IMR-90 (cell line): Measurements from ENCODE around the gene DISC1. TPM values are rescaled to one million over a fixed set of nuclear protein-coding genes. Genes with fewer than 3 reads are reported as not detected.

ENCODE experiments used
- ATAC-seq: fragments of 200-7000 bp; cut with Tn5 transposase; 2 replicates; pipeline ENCODE4 v1.9.1; 2020; ENCODE audit warnings: low read depth, mild to moderate bottlenecking, moderate library complexity
- BruUV-seq: library from RNA; stranded (reverse); fragments of 400-500 nt; replicated peaks from 2 replicates; lab custom pipeline; 2021; lab: Mats Ljungman, UMichigan
- CTCF ChIA-PET: fragments of 300-600 bp; formaldehyde crosslinking; extraction: SDS; loops from one replicate; lab custom pipeline; 2021; ENCODE audit warnings: antibody characterized with exemption; lab: Yijun Ruan, JAX
- POLR2A ChIA-PET: fragments of 300-600 bp; sonication (Branson Sonifier 250); formaldehyde crosslinking; loops from one replicate; lab custom pipeline; 2022; ENCODE audit warnings: antibody characterized with exemption; ENCODE audit not compliant: unreplicated experiment; lab: Charles Lee
- DNase-seq: peaks from one replicate; pipeline ENCODE4 v3.0.0; 2013
- H2AFZ ChIP-seq: replicated peaks from 2 replicates; pipeline ENCODE3; 2013; ENCODE audit warnings: low read length, mild to moderate bottlenecking; ENCODE audit not compliant: poor library complexity
- H2AK5ac ChIP-seq: 2 replicates; pipeline ENCODE4 v1.6.1; 2013; ENCODE audit warnings: low read depth, low read length, inconsistent platforms
- H2AK9ac ChIP-seq: replicated peaks from 2 replicates; pipeline ENCODE3; 2013; ENCODE audit warnings: mild to moderate bottlenecking, low read depth, low read length, moderate library complexity; ENCODE audit not compliant: poor library complexity
- H2BK120ac ChIP-seq: 2 replicates; pipeline ENCODE4 v1.6.1; 2013; ENCODE audit warnings: low read depth, low read length, inconsistent platforms
- H2BK15ac ChIP-seq: 3 replicates; pipeline ENCODE4 v1.6.1; 2013; ENCODE audit warnings: low read depth, low read length, inconsistent platforms
- H2BK20ac ChIP-seq: 2 replicates; pipeline ENCODE4 v1.6.1; 2013; ENCODE audit warnings: low read depth, mild to moderate bottlenecking, inconsistent platforms, low read length, moderate library complexity
- H2BK5ac ChIP-seq: 2 replicates; pipeline ENCODE4 v1.6.1; 2013; ENCODE audit warnings: mild to moderate bottlenecking, low read depth, low read length, inconsistent platforms; ENCODE audit not compliant: poor library complexity, severe bottlenecking
- H3K14ac ChIP-seq: replicated peaks from 2 replicates; pipeline ENCODE4 v1.6.1; 2013; ENCODE audit warnings: low read depth, low read length, inconsistent platforms
- H3K18ac ChIP-seq: 2 replicates; pipeline ENCODE4 v1.6.1; 2013; ENCODE audit warnings: low read depth, low read length, control low read depth
- H3K23ac ChIP-seq: 2 replicates; pipeline ENCODE4 v1.6.1; 2013; ENCODE audit warnings: low read depth, low read length, inconsistent platforms
- H3K27ac ChIP-seq: 2 replicates; pipeline ENCODE4 v1.5.1; 2013; ENCODE audit warnings: mild to moderate bottlenecking, control low read depth, low read length; ENCODE audit not compliant: insufficient read depth
- H3K27me3 ChIP-seq: 2 replicates; pipeline ENCODE4 v1.6.1; 2013; ENCODE audit warnings: low read length; ENCODE audit not compliant: control insufficient read depth, insufficient read depth
- H3K36me3 ChIP-seq: 2 replicates; pipeline ENCODE4 v1.6.1; 2013; ENCODE audit warnings: low read length, mixed read lengths; ENCODE audit not compliant: control insufficient read depth, insufficient read depth
- H3K4ac ChIP-seq: 2 replicates; pipeline ENCODE4 v1.6.1; 2013; ENCODE audit warnings: low read depth, low read length, inconsistent platforms
- H3K4me1 ChIP-seq: 2 replicates; pipeline ENCODE4 v1.6.1; 2013; ENCODE audit warnings: low read length, mixed read lengths; ENCODE audit not compliant: control insufficient read depth, insufficient read depth
- H3K4me2 ChIP-seq: 2 replicates; pipeline ENCODE4 v1.6.1; 2013; ENCODE audit warnings: low read depth, mild to moderate bottlenecking, control low read depth, low read length, moderate library complexity
- H3K4me3 ChIP-seq: 2 replicates; pipeline ENCODE4 v1.5.1; 2013; ENCODE audit warnings: low read depth, mild to moderate bottlenecking, control low read depth, low read length, moderate library complexity; ENCODE audit not compliant: insufficient read depth
- H3K56ac ChIP-seq: 2 replicates; pipeline ENCODE4 v1.6.1; 2013; ENCODE audit warnings: low read length, inconsistent platforms; ENCODE audit not compliant: insufficient read depth; ENCODE audit errors: extremely low read depth
- H3K79me1 ChIP-seq, 2 experiments: 2 replicates each; pipeline ENCODE4 v1.6.1; 2013; ENCODE audit warnings: low read length in 2 of 2, inconsistent platforms in 1 of 2, low read depth in 1 of 2
- H3K9ac ChIP-seq: 2 replicates; pipeline ENCODE4 v1.6.1; 2013; ENCODE audit warnings: low read depth, low read length, control low read depth
- H3K9me1 ChIP-seq: 2 replicates; pipeline ENCODE4 v1.6.1; 2013; ENCODE audit warnings: low read length, inconsistent platforms; ENCODE audit not compliant: insufficient read depth
- H3K9me3 ChIP-seq: 2 replicates; pipeline ENCODE4 v1.6.1; 2013; ENCODE audit warnings: low read length; ENCODE audit not compliant: control insufficient read depth, insufficient read depth
- H4K20me1 ChIP-seq: 2 replicates; pipeline ENCODE4 v1.6.1; 2013; ENCODE audit warnings: low read length, inconsistent platforms; ENCODE audit not compliant: insufficient read depth
- H4K5ac ChIP-seq: 2 replicates; pipeline ENCODE4 v1.6.1; 2013; ENCODE audit warnings: mild to moderate bottlenecking, low read depth, low read length, control low read depth
- H4K8ac ChIP-seq, 2 experiments: 2 replicates each; pipeline ENCODE4 v1.6.1; 2013; ENCODE audit warnings: low read depth in 2 of 2, low read length in 2 of 2, control low read depth in 1 of 2, inconsistent platforms in 1 of 2
- H4K91ac ChIP-seq: 2 replicates; pipeline ENCODE4 v1.6.1; 2013; ENCODE audit warnings: low read depth, low read length, inconsistent platforms; ENCODE audit not compliant: insufficient read depth
- CEBPB ChIP-seq: IDR thresholded peaks from 2 replicates; pipeline ENCODE4 v1.6.1; 2012; ENCODE audit warnings: low read depth, low read length, improper control_type of control experiment
- CHD1 ChIP-seq: IDR thresholded peaks from 2 replicates; pipeline ENCODE4 v1.6.1; 2012; ENCODE audit warnings: low read depth, low read length, improper control_type of control experiment
- FOS ChIP-seq: fragments of 150-350 bp; IDR thresholded peaks from 2 replicates; pipeline ENCODE4 v1.6.1; 2016; ENCODE audit warnings: low read depth, low read length
- MAFK ChIP-seq: IDR thresholded peaks from 2 replicates; pipeline ENCODE4 v1.6.1; 2012; ENCODE audit warnings: low read depth, low read length, improper control_type of control experiment
- MAZ ChIP-seq: IDR thresholded peaks from 2 replicates; pipeline ENCODE4 v1.6.1; 2012; ENCODE audit warnings: low read depth, mild to moderate bottlenecking, low read length, improper control_type of control experiment, moderate library complexity, borderline replicate concordance
- MXI1 ChIP-seq: IDR thresholded peaks from 2 replicates; pipeline ENCODE4 v1.6.1; 2012; ENCODE audit warnings: low read depth, mild to moderate bottlenecking, low read length, moderate library complexity, borderline replicate concordance
- NFE2L2 ChIP-seq: fragments of 150-350 bp; IDR thresholded peaks from 2 replicates; pipeline ENCODE4 v1.6.1; 2016; ENCODE audit warnings: low read depth, mild to moderate bottlenecking, low read length
- POLR2A ChIP-seq: IDR thresholded peaks from 2 replicates; pipeline ENCODE4 v1.6.1; 2012; ENCODE audit warnings: mild to moderate bottlenecking, low read depth, low read length
- RAD21 ChIP-seq: IDR thresholded peaks from 2 replicates; pipeline ENCODE4 v1.6.1; 2012; ENCODE audit warnings: low read length, improper control_type of control experiment
- RCOR1 ChIP-seq: IDR thresholded peaks from 2 replicates; pipeline ENCODE4 v1.6.1; 2012; ENCODE audit warnings: mild to moderate bottlenecking, low read length, improper control_type of control experiment; ENCODE audit not compliant: insufficient replicate concordance
- RFX5 ChIP-seq: IDR thresholded peaks from 2 replicates; pipeline ENCODE4 v1.8.0; 2012; ENCODE audit warnings: low read depth, mild to moderate bottlenecking, low read length, moderate library complexity
- SMC3 ChIP-seq: fragments of 150-350 bp; IDR thresholded peaks from 2 replicates; pipeline ENCODE4 v1.6.1; 2016; ENCODE audit warnings: low read depth, mild to moderate bottlenecking, antibody characterized with exemption, low read length, moderate library complexity
- WGBS, 2 experiments: methylation state at CpG; one replicate each; pipeline versions ENCODE4 v1.1.5 to v1.1.7; 2013; ENCODE audit warnings: missing lambda C conversion rate in 2 of 2; ENCODE audit not compliant: insufficient read length in 1 of 2; ENCODE audit errors: extremely low coverage in 2 of 2; 5-methylcytosine and 5-hydroxymethylcytosine counted together
- dilution Hi-C: fragments of 300-500 bp; cut with HindIII; formaldehyde crosslinking; loops from one replicate; pipeline ENCODE4 v1.14.3; 2018; ENCODE audit warnings: low sequenced_read_pairs; ENCODE audit not compliant: unreplicated experiment
- in situ Hi-C: fragments of 300-500 bp; cut with MboI; formaldehyde crosslinking; loops from 3 replicates; pipeline ENCODE4 v1.14.3; 2019; ENCODE audit warnings: low sequenced_read_pairs, inconsistent platforms, mixed read lengths
- intact Hi-C: fragments of 100-400 bp; cut with micrococcal nuclease; formaldehyde crosslinking; loops from 2 replicates; pipeline ENCODE4 v1.10.0; 2022
- polyA plus RNA-seq, 3 experiments: library from polyadenylated mRNA; depleted of rRNA; stranded (reverse); fragments of >200 nt; gene quantifications; 2 replicates each; pipeline ENCODE4 v1.2.3, GENCODE V29; 2012; ENCODE audit warnings: low replicate concordance in 1 of 3
- total RNA-seq: library from RNA; depleted of rRNA; stranded (reverse); fragments of >200 nt; gene quantifications from 2 replicates; pipeline ENCODE4 v1.2.3, GENCODE V29; 2012
- TF ChIP-seq, protein P1 (sequence below): fragments of 150-350 bp; IDR thresholded peaks from 2 replicates; pipeline ENCODE4 v1.6.1; 2016; ENCODE audit warnings: low read depth, mild to moderate bottlenecking, low read length, moderate library complexity, borderline replicate concordance
- TF ChIP-seq, protein P2 (sequence below): conservative IDR thresholded peaks from 2 replicates; pipeline ENCODE4 v1.5.1; 2012; ENCODE audit warnings: mild to moderate bottlenecking, low read depth, low read length, improper control_type of control experiment
- TF ChIP-seq, protein P3 (sequence below): fragments of 150-350 bp; IDR thresholded peaks from 2 replicates; pipeline ENCODE4 v1.6.1; 2017; ENCODE audit warnings: mild to moderate bottlenecking, antibody characterized with exemption, low read length, low read depth

Gene DISC1
- total and polyA plus RNA-seq, 2 of the 4 experiments (the other 2 are of a cell fraction) = 2.2 to 7.0 TPM

DNA sequence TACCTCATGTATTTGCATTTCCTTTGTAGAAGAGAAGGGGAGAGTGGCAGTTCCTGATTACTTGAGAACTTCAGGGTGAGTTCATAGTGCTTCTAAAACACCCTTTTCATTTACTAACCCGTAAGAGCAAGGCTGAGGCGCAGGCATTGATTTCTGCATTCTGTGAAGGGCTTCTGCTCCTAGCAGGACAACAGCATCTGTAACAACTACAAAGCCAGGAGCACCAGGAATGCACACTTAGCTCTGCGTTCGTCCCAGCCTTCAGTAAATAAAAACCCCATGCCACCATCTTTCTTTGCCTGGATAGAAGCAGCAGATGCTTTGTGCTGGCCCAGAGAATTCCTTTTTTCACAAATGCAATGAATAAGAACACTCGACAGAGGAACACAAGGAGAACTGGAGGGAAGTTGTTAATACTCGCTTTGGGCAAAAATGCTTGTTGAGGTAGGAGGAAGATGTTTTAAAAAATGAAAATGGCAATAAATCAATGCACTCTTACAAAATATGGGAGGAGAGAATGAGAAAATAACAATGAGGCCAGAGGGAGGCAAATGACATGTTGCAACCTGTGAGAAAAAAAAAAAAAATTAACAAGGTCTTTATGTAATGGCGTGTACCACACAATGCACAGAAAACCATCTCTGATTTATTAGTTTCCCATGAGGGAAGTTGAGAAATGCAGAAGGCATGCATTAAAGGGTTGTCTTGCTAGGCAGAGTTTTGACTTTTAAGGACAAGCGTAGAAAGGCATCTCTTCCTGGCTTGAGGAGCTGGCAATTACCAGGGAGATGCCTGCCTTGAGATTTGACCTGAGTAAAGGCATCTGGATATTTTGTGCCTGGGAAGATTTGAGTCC lies 418.8 kb downstream of the DISC1 start:
- Histone ChIP-seq H3K9me3 (no peaks in the 10 kb centered on the region), H3K56ac (no peak overlapping the region), H4K91ac (no peak overlapping the region), H3K23ac (no peak overlapping the region), H2BK15ac (no peak overlapping the region), H4K5ac (no peak overlapping the region), H3K14ac (no peak overlapping the region), H3K27ac (no peak overlapping the region), H3K9ac (no peak overlapping the region), H2AK9ac (no peak overlapping the region), H3K27me3 (no peaks in the 10 kb centered on the region), H2BK5ac (no peak overlapping the region), H2BK20ac (no peak overlapping the region), H3K4me3 (no peak overlapping the region), H3K4me1 (no peaks in the 10 kb centered on the region), H2AK5ac (no peak overlapping the region), H3K4me2 (no peak overlapping the region), H3K9me1 (no peaks in the 10 kb centered on the region), H3K4ac (no peak overlapping the region), H3K36me3 (no peaks in the 10 kb centered on the region), H3K79me1 (no peaks in the 10 kb centered on the region), H4K20me1 (no peaks in the 10 kb centered on the region), H3K18ac (no peak overlapping the region), H2AFZ (no peak overlapping the region), H2BK120ac (no peak overlapping the region), H4K8ac (no peak overlapping the region)
- in situ Hi-C loops = no loop called here
- dilution Hi-C loops = no loop called here
- no peak for ATAC-seq
- DNase-seq = no peak
- BruUV-seq = no TSS peak
- POLR2A ChIA-PET = no interaction called here
- intact Hi-C loops = no loop called here
- 100% methylated on average over 1 of the region's 8 CpGs; no CpG with 5 or more reads in 1 of the 2 experiments for WGBS, 2 experiments
- CTCF ChIA-PET = no interaction called here
- TF ChIP-seq MAZ = no peak
- TF ChIP-seq, protein P1, sequence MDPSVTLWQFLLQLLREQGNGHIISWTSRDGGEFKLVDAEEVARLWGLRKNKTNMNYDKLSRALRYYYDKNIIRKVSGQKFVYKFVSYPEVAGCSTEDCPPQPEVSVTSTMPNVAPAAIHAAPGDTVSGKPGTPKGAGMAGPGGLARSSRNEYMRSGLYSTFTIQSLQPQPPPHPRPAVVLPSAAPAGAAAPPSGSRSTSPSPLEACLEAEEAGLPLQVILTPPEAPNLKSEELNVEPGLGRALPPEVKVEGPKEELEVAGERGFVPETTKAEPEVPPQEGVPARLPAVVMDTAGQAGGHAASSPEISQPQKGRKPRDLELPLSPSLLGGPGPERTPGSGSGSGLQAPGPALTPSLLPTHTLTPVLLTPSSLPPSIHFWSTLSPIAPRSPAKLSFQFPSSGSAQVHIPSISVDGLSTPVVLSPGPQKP = no peak
- TF ChIP-seq MXI1 = no peak
- no peak for TF ChIP-seq SMC3
- no peak for TF ChIP-seq RCOR1
- TF ChIP-seq, protein P2, sequence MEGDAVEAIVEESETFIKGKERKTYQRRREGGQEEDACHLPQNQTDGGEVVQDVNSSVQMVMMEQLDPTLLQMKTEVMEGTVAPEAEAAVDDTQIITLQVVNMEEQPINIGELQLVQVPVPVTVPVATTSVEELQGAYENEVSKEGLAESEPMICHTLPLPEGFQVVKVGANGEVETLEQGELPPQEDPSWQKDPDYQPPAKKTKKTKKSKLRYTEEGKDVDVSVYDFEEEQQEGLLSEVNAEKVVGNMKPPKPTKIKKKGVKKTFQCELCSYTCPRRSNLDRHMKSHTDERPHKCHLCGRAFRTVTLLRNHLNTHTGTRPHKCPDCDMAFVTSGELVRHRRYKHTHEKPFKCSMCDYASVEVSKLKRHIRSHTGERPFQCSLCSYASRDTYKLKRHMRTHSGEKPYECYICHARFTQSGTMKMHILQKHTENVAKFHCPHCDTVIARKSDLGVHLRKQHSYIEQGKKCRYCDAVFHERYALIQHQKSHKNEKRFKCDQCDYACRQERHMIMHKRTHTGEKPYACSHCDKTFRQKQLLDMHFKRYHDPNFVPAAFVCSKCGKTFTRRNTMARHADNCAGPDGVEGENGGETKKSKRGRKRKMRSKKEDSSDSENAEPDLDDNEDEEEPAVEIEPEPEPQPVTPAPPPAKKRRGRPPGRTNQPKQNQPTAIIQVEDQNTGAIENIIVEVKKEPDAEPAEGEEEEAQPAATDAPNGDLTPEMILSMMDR = no peak
- TF ChIP-seq, protein P3, sequence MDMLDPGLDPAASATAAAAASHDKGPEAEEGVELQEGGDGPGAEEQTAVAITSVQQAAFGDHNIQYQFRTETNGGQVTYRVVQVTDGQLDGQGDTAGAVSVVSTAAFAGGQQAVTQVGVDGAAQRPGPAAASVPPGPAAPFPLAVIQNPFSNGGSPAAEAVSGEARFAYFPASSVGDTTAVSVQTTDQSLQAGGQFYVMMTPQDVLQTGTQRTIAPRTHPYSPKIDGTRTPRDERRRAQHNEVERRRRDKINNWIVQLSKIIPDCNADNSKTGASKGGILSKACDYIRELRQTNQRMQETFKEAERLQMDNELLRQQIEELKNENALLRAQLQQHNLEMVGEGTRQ = no peak
- no peak for TF ChIP-seq CEBPB
- TF ChIP-seq RFX5 = no peak
- no peak for TF ChIP-seq MAFK
- no peak for TF ChIP-seq NFE2L2
- no peak for TF ChIP-seq POLR2A
- no peak for TF ChIP-seq CHD1
- no peak for TF ChIP-seq RAD21
- no peak for TF ChIP-seq FOS
